Fibroblast of villous mesenchyme (primary cell): ENCODE results near the gene CNOT2. TPM values are rescaled to one million over a fixed set of nuclear protein-coding genes. Genes with fewer than 3 reads are reported as not detected.

Source experiments
- DNase-seq: peaks from one replicate; pipeline ENCODE4 v3.0.0-alpha.2; 2010; ENCODE audit warnings: low read depth
- H3K4me3 ChIP-seq: 2 replicates; pipeline ENCODE4 v1.5.1; 2011; ENCODE audit warnings: low read depth, mild to moderate bottlenecking, low read length
- CTCF ChIP-seq: IDR thresholded peaks from 2 replicates; pipeline ENCODE4 v1.5.1; 2012; ENCODE audit warnings: low read depth, mild to moderate bottlenecking, low read length; ENCODE audit not compliant: insufficient read depth
- total RNA-seq: library from RNA; depleted of rRNA; stranded (reverse); fragments of >200 nt; gene quantifications from 2 replicates; pipeline ENCODE4 v1.2.3, GENCODE V29; 2012

CNOT2 gene
- total RNA-seq, 1 donor: 186 TPM

- TF ChIP-seq CTCF: no peak
- peak; percentile 28 for DNase-seq
- peak within 1 kb of the TSS; percentile 67 for H3K4me3 ChIP-seq
Observed at GRCh38 chr12:70365648-70366518, 122.7 kb downstream of the CNOT2 start, which contains the start of gene KCNMB4. Gene KCNMB4, plus strand, starts transcription at chr12:70366290. Its CDS starts 445 bp downstream, at chr12:70366735.

- DNase-seq: peak; percentile 21
- H3K4me3 ChIP-seq: peak overlapping the region; percentile 67
- TF ChIP-seq CTCF: no peak
Observed at GRCh38 chr12:70366581-70367257, 123.5 kb downstream of the CNOT2 start.

- peak; percentile 7 for DNase-seq
- peak overlapping the region; percentile 67 for H3K4me3 ChIP-seq
- TF ChIP-seq CTCF: no peak
Observed at GRCh38 chr12:70367258-70368141, 124.3 kb downstream of the CNOT2 start.

GRCh38 chr12:70372881-70373280, 129.6 kb downstream of the CNOT2 start:
- DNase-seq: no peak
- TF ChIP-seq CTCF: no peak
- no peak overlapping the region for H3K4me3 ChIP-seq

- no peak overlapping the region for H3K4me3 ChIP-seq
- TF ChIP-seq CTCF: no peak
- DNase-seq: no peak
Observed at GRCh38 chr12:70379846-70380245, 136.6 kb downstream of the CNOT2 start.

- TF ChIP-seq CTCF: no peak
- DNase-seq: peak; percentile 32
- no peak overlapping the region for H3K4me3 ChIP-seq
Observed at GRCh38 chr12:70383484-70383883, 140.3 kb downstream of the CNOT2 start.
